Neural progenitor cell (in vitro differentiated cells): ENCODE measurements around the gene TMCC1.

Experiments
- CTCF ChIP-seq: fragments of 200-600 bp; sonication (generic); IDR thresholded peaks from 2 replicates; pipeline ENCODE4 v1.5.1; 2017; ENCODE audit warnings: antibody characterized with exemption, mild to moderate bottlenecking
- EZH2 ChIP-seq: fragments of 200-600 bp; sonication (generic); IDR thresholded peaks from 2 replicates; pipeline ENCODE4 v1.6.1; 2017; ENCODE audit warnings: antibody characterized with exemption, mild to moderate bottlenecking, moderate library complexity

GRCh38 chr3:129612534-129613366 lies 280.8 kb downstream of the TMCC1 start:
- no peak for TF ChIP-seq EZH2
- TF ChIP-seq CTCF: no peak
